ENCODE data around the gene TTC39B. TPM values are rescaled to one million over a fixed set of nuclear protein-coding genes. Genes with fewer than 3 reads are reported as not detected.

TTC39B gene
- total RNA-seq, 1 donor from 2014 or later, result 30.6 TPM

GRCh38 chr9:15278091-15278687 is 28.8 kb downstream of the TTC39B start:
- H3K4me3 Mint-ChIP-seq (ENCODE audit: unreplicated experiment), result no peak overlapping the region
- H3K36me3 Mint-ChIP-seq (ENCODE audit: low read depth), result no peaks in the 10 kb centered on the region
- H3K27me3 Mint-ChIP-seq (ENCODE audit: low read depth), result no peaks in the 10 kb centered on the region
- DNase-seq (ENCODE audit: low spot score), result no peak
- H3K9me3 Mint-ChIP-seq (ENCODE audit: low read depth), result no peaks in the 10 kb centered on the region
- peaks cover 29% of the 10 kb centered on the region for H3K4me1 Mint-ChIP-seq (ENCODE audit: low read depth)
- TF ChIP-seq, protein P1, sequence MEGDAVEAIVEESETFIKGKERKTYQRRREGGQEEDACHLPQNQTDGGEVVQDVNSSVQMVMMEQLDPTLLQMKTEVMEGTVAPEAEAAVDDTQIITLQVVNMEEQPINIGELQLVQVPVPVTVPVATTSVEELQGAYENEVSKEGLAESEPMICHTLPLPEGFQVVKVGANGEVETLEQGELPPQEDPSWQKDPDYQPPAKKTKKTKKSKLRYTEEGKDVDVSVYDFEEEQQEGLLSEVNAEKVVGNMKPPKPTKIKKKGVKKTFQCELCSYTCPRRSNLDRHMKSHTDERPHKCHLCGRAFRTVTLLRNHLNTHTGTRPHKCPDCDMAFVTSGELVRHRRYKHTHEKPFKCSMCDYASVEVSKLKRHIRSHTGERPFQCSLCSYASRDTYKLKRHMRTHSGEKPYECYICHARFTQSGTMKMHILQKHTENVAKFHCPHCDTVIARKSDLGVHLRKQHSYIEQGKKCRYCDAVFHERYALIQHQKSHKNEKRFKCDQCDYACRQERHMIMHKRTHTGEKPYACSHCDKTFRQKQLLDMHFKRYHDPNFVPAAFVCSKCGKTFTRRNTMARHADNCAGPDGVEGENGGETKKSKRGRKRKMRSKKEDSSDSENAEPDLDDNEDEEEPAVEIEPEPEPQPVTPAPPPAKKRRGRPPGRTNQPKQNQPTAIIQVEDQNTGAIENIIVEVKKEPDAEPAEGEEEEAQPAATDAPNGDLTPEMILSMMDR (IDR thresholded peaks at IDR 0.05), result peak; percentile 36
- no peak overlapping the region for H3K27ac Mint-ChIP-seq (ENCODE audit: unreplicated experiment)

DNA sequence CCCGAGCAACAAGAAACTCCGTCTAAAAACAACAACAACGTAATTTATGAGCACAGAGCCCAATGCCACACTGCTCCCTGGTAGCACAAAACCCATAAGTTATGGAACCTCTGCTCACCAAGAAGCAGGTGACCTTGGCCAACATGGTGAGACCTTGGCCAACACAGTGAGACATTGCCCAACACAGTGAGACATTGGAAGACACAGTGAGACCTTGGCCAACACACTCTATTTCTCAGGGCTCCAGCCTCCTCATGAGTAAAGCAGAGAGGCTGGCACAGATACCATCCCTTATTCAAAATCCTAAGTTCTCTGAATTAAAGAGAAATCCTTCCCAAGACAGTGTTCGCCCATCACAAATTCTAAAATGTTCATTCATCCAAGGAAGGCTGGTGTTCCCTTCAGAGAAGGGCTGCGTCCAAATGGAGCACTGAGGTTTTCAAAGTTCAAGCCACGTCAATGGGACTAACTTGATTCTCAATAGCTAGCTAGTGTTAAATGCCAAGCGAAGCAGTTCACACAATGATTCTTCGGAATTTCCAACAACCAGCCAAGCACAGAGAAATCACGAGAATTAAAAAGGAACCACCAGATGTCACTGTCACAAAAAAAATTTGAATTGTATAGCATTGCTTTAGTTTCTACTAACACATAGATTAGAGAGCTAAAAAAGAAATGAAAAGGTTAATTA is 29.5 kb downstream of the TTC39B start:
- Mint-ChIP-seq H3K27me3 (ENCODE audit: low read depth) (no peaks in the 10 kb centered on the region), H3K36me3 (ENCODE audit: low read depth) (no peaks in the 10 kb centered on the region), H3K27ac (ENCODE audit: unreplicated experiment) (no peak overlapping the region), H3K4me1 (ENCODE audit: low read depth) (peaks cover 27% of the 10 kb centered on the region), H3K4me3 (ENCODE audit: unreplicated experiment) (no peak overlapping the region), H3K9me3 (ENCODE audit: low read depth) (no peaks in the 10 kb centered on the region)
- TF ChIP-seq, protein P1 (IDR thresholded peaks at IDR 0.05), result peak; percentile 85
- DNase-seq (ENCODE audit: low spot score), result no peak

DNA sequence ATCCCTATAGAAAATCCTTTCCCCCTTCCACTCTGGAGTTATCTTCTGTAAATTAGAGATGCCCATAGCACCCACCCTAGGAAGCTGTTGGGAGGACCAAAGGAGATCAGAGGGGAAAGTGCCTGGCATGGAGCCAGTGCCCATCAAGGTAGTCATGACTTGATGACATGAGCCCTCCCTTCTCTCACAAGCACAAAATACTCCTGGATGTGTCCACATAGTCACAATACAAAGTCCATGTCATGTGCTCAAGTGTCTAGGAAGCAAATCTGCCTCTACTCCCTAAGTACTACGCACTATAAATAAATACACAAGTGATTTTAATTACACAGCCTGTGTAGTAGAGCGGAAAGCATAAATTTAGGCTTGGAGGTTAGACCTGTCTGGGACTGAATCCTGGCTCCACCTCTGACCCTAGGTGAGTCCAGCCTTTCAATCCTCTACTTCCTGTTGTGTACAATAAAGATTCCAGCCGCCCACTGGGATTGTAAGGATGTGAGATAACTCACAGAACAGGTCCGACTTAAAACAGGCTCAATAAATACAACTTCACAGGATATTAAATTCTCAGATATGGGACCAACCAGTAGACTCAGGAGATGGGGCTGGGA is 30.6 kb downstream of the TTC39B start:
- H3K27me3 Mint-ChIP-seq (ENCODE audit: low read depth), result no peaks in the 10 kb centered on the region
- TF ChIP-seq, protein P1 (IDR thresholded peaks at IDR 0.05), result no peak
- no peak overlapping the region for H3K27ac Mint-ChIP-seq (ENCODE audit: unreplicated experiment)

GRCh38 chr9:15274425-15274824 is 32.6 kb downstream of the TTC39B start:
- Mint-ChIP-seq H3K36me3 (ENCODE audit: low read depth) (peaks cover 2% of the 10 kb centered on the region), H3K27ac (ENCODE audit: unreplicated experiment) (no peak overlapping the region)
- no peak for DNase-seq (ENCODE audit: low spot score)

More for the DNA sequence above, 30.6 kb downstream of the TTC39B start:
- Mint-ChIP-seq H3K36me3 (ENCODE audit: low read depth) (peaks cover 2% of the 10 kb centered on the region), H3K9me3 (ENCODE audit: low read depth) (no peaks in the 10 kb centered on the region), H3K4me3 (ENCODE audit: unreplicated experiment) (no peak overlapping the region), H3K4me1 (ENCODE audit: low read depth) (peaks cover 37% of the 10 kb centered on the region)
- DNase-seq (ENCODE audit: low spot score), result no peak

GRCh38 chr9:15272377-15272928 is 34.6 kb downstream of the TTC39B start:
- H3K4me1 Mint-ChIP-seq (ENCODE audit: low read depth), result peaks cover 36% of the 10 kb centered on the region
- no peak for DNase-seq (ENCODE audit: low spot score)
- H3K27me3 Mint-ChIP-seq (ENCODE audit: low read depth), result no peaks in the 10 kb centered on the region
- peaks cover 2% of the 10 kb centered on the region for H3K36me3 Mint-ChIP-seq (ENCODE audit: low read depth)
- H3K27ac Mint-ChIP-seq (ENCODE audit: unreplicated experiment), result peak overlapping the region; percentile 6
- H3K4me3 Mint-ChIP-seq (ENCODE audit: unreplicated experiment), result no peak overlapping the region
- no peaks in the 10 kb centered on the region for H3K9me3 Mint-ChIP-seq (ENCODE audit: low read depth)
- TF ChIP-seq, protein P1 (IDR thresholded peaks at IDR 0.05), result no peak

More at GRCh38 chr9:15274425-15274824, 32.6 kb downstream of the TTC39B start:
- Mint-ChIP-seq H3K4me3 (ENCODE audit: unreplicated experiment) (no peak overlapping the region), H3K9me3 (ENCODE audit: low read depth) (no peaks in the 10 kb centered on the region), H3K4me1 (ENCODE audit: low read depth) (peaks cover 40% of the 10 kb centered on the region), H3K27me3 (ENCODE audit: low read depth) (no peaks in the 10 kb centered on the region)
- TF ChIP-seq, protein P1 (IDR thresholded peaks at IDR 0.05), result no peak

Measured in chondrocyte (in vitro differentiated cells).